ENCODE measurements around the gene SMARCA4.
"Not testable (repeated sequence)": the region's sequence is repeated elsewhere in the genome, so short reads cannot be mapped to it uniquely, and the experiment has no call there.

The SMARCA4 gene

DNA sequence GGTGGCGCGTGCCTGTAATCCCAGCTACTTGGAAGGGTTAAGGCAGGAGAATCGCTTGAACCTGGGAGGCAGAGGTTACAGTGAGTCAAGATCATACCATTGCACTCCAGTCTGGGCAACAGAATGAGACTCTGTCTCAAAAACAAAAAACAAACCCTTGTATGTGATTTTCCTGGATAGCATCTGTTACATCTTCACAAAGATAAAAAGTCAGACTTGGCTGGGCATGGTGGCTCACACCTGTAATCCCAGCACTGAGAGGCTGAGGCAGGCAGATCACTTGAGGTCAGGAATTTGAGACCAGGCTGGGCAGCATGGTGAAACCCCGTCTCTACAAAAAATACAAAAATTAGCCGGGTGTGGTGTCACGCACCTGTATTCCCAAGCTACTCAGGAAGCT is 136.5 kb downstream of the SMARCA4 start:
- not testable (repeated sequence) for H2BK12ac ChIP-seq (ENCODE audit: low read length); H4K91ac ChIP-seq (ENCODE audit: low read depth, low read length); H3K27me3 ChIP-seq (ENCODE audit: insufficient read depth, low read length); H3K14ac ChIP-seq (ENCODE audit: low read length); H2BK120ac ChIP-seq (ENCODE audit: insufficient read depth, low read length, poor library complexity); H3K79me1 ChIP-seq (ENCODE audit: low read length); H3K4me2 ChIP-seq (ENCODE audit: low read length); H4K8ac ChIP-seq (ENCODE audit: low read depth, low read length); H3K23ac ChIP-seq (ENCODE audit: low read length); H3K18ac ChIP-seq (ENCODE audit: low read length); H4K12ac ChIP-seq (ENCODE audit: low read depth, low read length); H3K27ac ChIP-seq (ENCODE audit: low read depth, low read length); H2AFZ ChIP-seq (ENCODE audit: insufficient read depth, low read length, poor library complexity); H3K9me3 ChIP-seq (ENCODE audit: insufficient read depth, low read depth, low read length); H3K4me3 ChIP-seq (ENCODE audit: low read depth, low read length); H2AK5ac ChIP-seq (ENCODE audit: low read length); H2BK5ac ChIP-seq (ENCODE audit: low read depth, low read length, poor library complexity); H3K9ac ChIP-seq (ENCODE audit: low read length)
- Histone ChIP-seq H3K36me3 (ENCODE audit: control insufficient read depth in 1 of 2, insufficient read depth in 2 of 2, low read length in 2 of 2) (peaks cover 51 to 67% of the 10 kb centered on the region in 2 experiments), H3K4me1 (ENCODE audit: control insufficient read depth in 1 of 2, insufficient read depth in 2 of 2, low read length in 2 of 2) (peaks cover 6 to 16% of the 10 kb centered on the region in 2 experiments), H3K4ac (ENCODE audit: low read depth, low read length) (peak overlapping the region; percentile 6), H3K79me2 (ENCODE audit: control insufficient read depth, insufficient read depth, low read length, poor library complexity) (peaks cover 33% of the 10 kb centered on the region)
- no CpG with 5 or more reads among the region's 6 CpGs for WGBS (ENCODE audit: extremely low coverage, insufficient coverage, insufficient read length)
- DNase-seq: peak; percentile 79 to 80

- Histone ChIP-seq H3K27me3 (ENCODE audit: insufficient read depth, low read length) (no peaks in the 10 kb centered on the region), H3K23ac (ENCODE audit: low read length) (no peak overlapping the region), H4K91ac (ENCODE audit: low read depth, low read length) (no peak overlapping the region), H2BK12ac (ENCODE audit: low read length) (no peak overlapping the region), H2AFZ (ENCODE audit: insufficient read depth, low read length, poor library complexity) (no peak overlapping the region), H2BK5ac (ENCODE audit: low read depth, low read length, poor library complexity) (no peak overlapping the region), H2AK5ac (ENCODE audit: low read length) (no peak overlapping the region), H3K4me1 (ENCODE audit: control insufficient read depth in 1 of 2, insufficient read depth in 2 of 2, low read length in 2 of 2) (peaks cover 6 to 14% of the 10 kb centered on the region in 2 experiments), H4K12ac (ENCODE audit: low read depth, low read length) (no peak overlapping the region), H3K36me3 (ENCODE audit: control insufficient read depth in 1 of 2, insufficient read depth in 2 of 2, low read length in 2 of 2) (peaks cover 57 to 72% of the 10 kb centered on the region in 2 experiments), H4K8ac (ENCODE audit: low read depth, low read length) (no peak overlapping the region), H3K79me2 (ENCODE audit: control insufficient read depth, insufficient read depth, low read length, poor library complexity) (peaks cover 25% of the 10 kb centered on the region), H3K4ac (ENCODE audit: low read depth, low read length) (peak overlapping the region; percentile 65), H3K4me2 (ENCODE audit: low read length) (no peak overlapping the region), H3K9me3 (ENCODE audit: insufficient read depth, low read depth, low read length) (no peaks in the 10 kb centered on the region), H3K4me3 (ENCODE audit: low read depth, low read length) (no peak overlapping the region), H3K18ac (ENCODE audit: low read length) (no peak overlapping the region), H3K79me1 (ENCODE audit: low read length) (no peaks in the 10 kb centered on the region), H3K9ac (ENCODE audit: low read length) (no peak overlapping the region), H3K27ac (ENCODE audit: low read depth, low read length) (no peak overlapping the region), H3K14ac (ENCODE audit: low read length) (no peak overlapping the region), H2BK120ac (ENCODE audit: insufficient read depth, low read length, poor library complexity) (no peak overlapping the region)
- no peak for DNase-seq
- WGBS (ENCODE audit: extremely low coverage, insufficient coverage, insufficient read length): no CpG with 5 or more reads among the region's 2 CpGs
Observed at GRCh38 chr19:11098327-11098726, 137.5 kb downstream of the SMARCA4 start.

DNA sequence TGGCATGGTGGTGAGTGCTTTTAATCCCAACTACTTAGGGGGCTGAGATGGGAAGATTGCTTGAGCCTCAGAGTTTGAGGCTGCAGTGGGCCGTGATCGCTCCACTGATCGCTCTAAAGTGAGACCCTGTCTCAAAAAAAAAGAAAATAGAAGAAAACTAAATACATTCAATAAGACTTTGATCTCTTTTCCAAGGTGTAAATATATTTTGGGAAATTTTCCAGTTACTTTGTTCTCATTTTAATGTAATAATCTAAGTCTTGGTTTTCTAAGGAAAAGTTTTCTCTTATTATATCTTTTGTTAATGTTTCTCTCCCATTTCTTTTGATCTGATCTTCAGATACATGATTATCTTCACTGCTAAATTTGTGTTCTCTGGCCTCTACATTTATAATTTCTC is 138.0 kb downstream of the SMARCA4 start:
- no peak overlapping the region for H3K27ac ChIP-seq (ENCODE audit: low read depth, low read length)
- no peak overlapping the region for H3K4me3 ChIP-seq (ENCODE audit: low read depth, low read length)
- no peak overlapping the region for H3K4me2 ChIP-seq (ENCODE audit: low read length)
- H4K12ac ChIP-seq (ENCODE audit: low read depth, low read length): no peak overlapping the region
- H3K79me1 ChIP-seq (ENCODE audit: low read length): no peaks in the 10 kb centered on the region
- H3K23ac ChIP-seq (ENCODE audit: low read length): no peak overlapping the region
- H3K9ac ChIP-seq (ENCODE audit: low read length): no peak overlapping the region
- DNase-seq: no peak
- no peak overlapping the region for H3K14ac ChIP-seq (ENCODE audit: low read length)
- no peaks in the 10 kb centered on the region for H3K27me3 ChIP-seq (ENCODE audit: insufficient read depth, low read length)
- H3K4ac ChIP-seq (ENCODE audit: low read depth, low read length): no peak overlapping the region
- no peak overlapping the region for H2AFZ ChIP-seq (ENCODE audit: insufficient read depth, low read length, poor library complexity)
- H3K4me1 ChIP-seq (ENCODE audit: control insufficient read depth in 1 of 2, insufficient read depth in 2 of 2, low read length in 2 of 2): peaks cover 6 to 9% of the 10 kb centered on the region in 2 experiments
- H4K91ac ChIP-seq (ENCODE audit: low read depth, low read length): no peak overlapping the region
- H3K18ac ChIP-seq (ENCODE audit: low read length): no peak overlapping the region
- no peaks in the 10 kb centered on the region for H3K9me3 ChIP-seq (ENCODE audit: insufficient read depth, low read depth, low read length)
- no peak overlapping the region for H2BK12ac ChIP-seq (ENCODE audit: low read length)
- no CpG with 5 or more reads among the region's 3 CpGs for WGBS (ENCODE audit: extremely low coverage, insufficient coverage, insufficient read length)
- no peak overlapping the region for H2BK5ac ChIP-seq (ENCODE audit: low read depth, low read length, poor library complexity)
- H2AK5ac ChIP-seq (ENCODE audit: low read length): no peak overlapping the region
- H2BK120ac ChIP-seq (ENCODE audit: insufficient read depth, low read length, poor library complexity): no peak overlapping the region
- H4K8ac ChIP-seq (ENCODE audit: low read depth, low read length): no peak overlapping the region
- H3K79me2 ChIP-seq (ENCODE audit: control insufficient read depth, insufficient read depth, low read length, poor library complexity): peaks cover 20% of the 10 kb centered on the region
- H3K36me3 ChIP-seq (ENCODE audit: control insufficient read depth in 1 of 2, insufficient read depth in 2 of 2, low read length in 2 of 2): peaks cover 58 to 71% of the 10 kb centered on the region in 2 experiments

DNA sequence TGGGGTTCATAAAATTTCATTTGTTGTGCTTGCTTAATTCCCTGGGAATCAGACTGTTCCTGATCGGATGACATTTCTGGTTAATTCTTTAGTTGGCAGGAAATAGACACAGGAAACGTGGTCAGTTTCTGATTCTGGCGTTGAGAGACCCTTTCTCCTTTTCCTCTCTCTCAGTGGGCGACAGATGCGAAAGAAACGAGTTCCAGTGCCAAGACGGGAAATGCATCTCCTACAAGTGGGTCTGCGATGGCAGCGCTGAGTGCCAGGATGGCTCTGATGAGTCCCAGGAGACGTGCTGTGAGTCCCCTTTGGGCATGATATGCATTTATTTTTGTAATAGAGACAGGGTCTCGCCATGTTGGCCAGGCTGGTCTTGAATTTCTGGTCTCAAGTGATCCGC is 139.2 kb downstream of the SMARCA4 start:
- H3K79me1 ChIP-seq (ENCODE audit: low read length): no peaks in the 10 kb centered on the region
- peaks cover 13% of the 10 kb centered on the region for H3K79me2 ChIP-seq (ENCODE audit: control insufficient read depth, insufficient read depth, low read length, poor library complexity)
- no CpG with 5 or more reads among the region's 12 CpGs for WGBS (ENCODE audit: extremely low coverage, insufficient coverage, insufficient read length)
- no peak overlapping the region for H2BK12ac ChIP-seq (ENCODE audit: low read length)
- no peak overlapping the region for H3K9ac ChIP-seq (ENCODE audit: low read length)
- H3K27me3 ChIP-seq (ENCODE audit: insufficient read depth, low read length): no peaks in the 10 kb centered on the region
- H3K27ac ChIP-seq (ENCODE audit: low read depth, low read length): no peak overlapping the region
- H3K4me2 ChIP-seq (ENCODE audit: low read length): no peak overlapping the region
- H2BK5ac ChIP-seq (ENCODE audit: low read depth, low read length, poor library complexity): no peak overlapping the region
- H4K12ac ChIP-seq (ENCODE audit: low read depth, low read length): no peak overlapping the region
- no peak overlapping the region for H3K14ac ChIP-seq (ENCODE audit: low read length)
- DNase-seq: no peak
- peaks cover 60 to 70% of the 10 kb centered on the region in 2 experiments for H3K36me3 ChIP-seq (ENCODE audit: control insufficient read depth in 1 of 2, insufficient read depth in 2 of 2, low read length in 2 of 2)
- H3K23ac ChIP-seq (ENCODE audit: low read length): no peak overlapping the region
- no peak overlapping the region for H2AFZ ChIP-seq (ENCODE audit: insufficient read depth, low read length, poor library complexity)
- H3K4me1 ChIP-seq (ENCODE audit: control insufficient read depth in 1 of 2, insufficient read depth in 2 of 2, low read length in 2 of 2): peaks cover 0 to 2% of the 10 kb centered on the region in 2 experiments
- H4K8ac ChIP-seq (ENCODE audit: low read depth, low read length): no peak overlapping the region
- H2AK5ac ChIP-seq (ENCODE audit: low read length): no peak overlapping the region
- H3K4ac ChIP-seq (ENCODE audit: low read depth, low read length): peak overlapping the region; percentile 0
- H3K18ac ChIP-seq (ENCODE audit: low read length): no peak overlapping the region
- no peak overlapping the region for H4K91ac ChIP-seq (ENCODE audit: low read depth, low read length)
- H2BK120ac ChIP-seq (ENCODE audit: insufficient read depth, low read length, poor library complexity): no peak overlapping the region
- no peak overlapping the region for H3K4me3 ChIP-seq (ENCODE audit: low read depth, low read length)
- H3K9me3 ChIP-seq (ENCODE audit: insufficient read depth, low read depth, low read length): no peaks in the 10 kb centered on the region

Data from trophoblast cell (in vitro differentiated cells and primary cell).